Tibial nerve (tissue), 4 donors: ENCODE results near the gene BAZ2B.

Source experiments
- EP300 ChIP-seq, 2 donors: sonication (generic); formaldehyde crosslinking; IDR thresholded peaks; one replicate each; pipeline ENCODE4 v1.6.1; 2017; ENCODE audit warnings: antibody characterized with exemption in 2 of 2, mild to moderate bottlenecking in 1 of 2
- POLR2A ChIP-seq, 2 donors: fragments of 450-650 bp; IDR thresholded peaks; one replicate each; pipeline ENCODE4 v1.6.1; 2017; ENCODE audit warnings: antibody characterized with exemption in 2 of 2, mild to moderate bottlenecking in 2 of 2, moderate library complexity in 2 of 2
- TF ChIP-seq, protein P1 (sequence below), 5 experiments: fragments of 200-600 bp in 3 of 5; fragments of 450-650 bp in 2 of 5; sonication (generic) in 3 of 5; IDR thresholded peaks; one replicate each; pipeline ENCODE4 v1.5.1; 2016 to 2019; ENCODE audit warnings: antibody characterized with exemption in 5 of 5, mild to moderate bottlenecking in 3 of 5, moderate library complexity in 2 of 5

DNA sequence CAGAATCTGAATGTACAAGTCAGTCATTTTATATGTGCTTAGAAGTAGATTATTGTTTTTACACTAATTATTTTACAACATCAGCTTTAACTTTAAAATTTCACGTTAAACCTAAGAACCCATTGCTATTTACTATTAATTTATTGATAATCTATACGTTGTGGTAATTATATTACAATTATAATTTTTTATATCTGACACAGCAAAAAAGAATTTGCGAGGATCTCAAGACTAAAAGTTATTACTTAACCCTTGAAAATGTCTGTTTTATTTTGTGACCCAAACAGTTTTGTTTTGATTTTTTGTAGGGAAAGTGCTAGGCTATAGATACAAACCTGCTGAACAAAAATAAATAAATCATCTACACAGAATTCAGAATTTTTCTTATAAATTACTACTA is 30.3 kb downstream of the BAZ2B start:
- TF ChIP-seq, protein P1, sequence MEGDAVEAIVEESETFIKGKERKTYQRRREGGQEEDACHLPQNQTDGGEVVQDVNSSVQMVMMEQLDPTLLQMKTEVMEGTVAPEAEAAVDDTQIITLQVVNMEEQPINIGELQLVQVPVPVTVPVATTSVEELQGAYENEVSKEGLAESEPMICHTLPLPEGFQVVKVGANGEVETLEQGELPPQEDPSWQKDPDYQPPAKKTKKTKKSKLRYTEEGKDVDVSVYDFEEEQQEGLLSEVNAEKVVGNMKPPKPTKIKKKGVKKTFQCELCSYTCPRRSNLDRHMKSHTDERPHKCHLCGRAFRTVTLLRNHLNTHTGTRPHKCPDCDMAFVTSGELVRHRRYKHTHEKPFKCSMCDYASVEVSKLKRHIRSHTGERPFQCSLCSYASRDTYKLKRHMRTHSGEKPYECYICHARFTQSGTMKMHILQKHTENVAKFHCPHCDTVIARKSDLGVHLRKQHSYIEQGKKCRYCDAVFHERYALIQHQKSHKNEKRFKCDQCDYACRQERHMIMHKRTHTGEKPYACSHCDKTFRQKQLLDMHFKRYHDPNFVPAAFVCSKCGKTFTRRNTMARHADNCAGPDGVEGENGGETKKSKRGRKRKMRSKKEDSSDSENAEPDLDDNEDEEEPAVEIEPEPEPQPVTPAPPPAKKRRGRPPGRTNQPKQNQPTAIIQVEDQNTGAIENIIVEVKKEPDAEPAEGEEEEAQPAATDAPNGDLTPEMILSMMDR (IDR thresholded peaks at IDR 0.05) = no peak
- TF ChIP-seq POLR2A (IDR thresholded peaks at IDR 0.05) (no peak), EP300 (IDR thresholded peaks at IDR 0.05) (no peak)
